Tibial nerve (tissue), 4 donors: ENCODE measurements around the gene MTRFR. TPM values are rescaled to one million over a fixed set of nuclear protein-coding genes. Genes with fewer than 3 reads are reported as not detected.

ENCODE experiments used
- DNase-seq, 2 donors: peaks; one replicate each; pipeline ENCODE4 v3.0.0-alpha.2; 2019; ENCODE audit warnings: low spot score in 2 of 2
- H3K27ac ChIP-seq, 4 donors: fragments of 200-600 bp; sonication (generic) in 3 of 4; one replicate each; pipeline ENCODE4 v1.5.1; 2017 to 2019; ENCODE audit warnings: mild to moderate bottlenecking in 1 of 4
- H3K27me3 ChIP-seq, 2 donors: fragments of 200-600 bp; sonication (generic) in 1 of 2; one replicate each; pipeline versions ENCODE4 v1.5.1 to v1.6.0; 2017 to 2019
- H3K36me3 ChIP-seq, 3 donors: fragments of 200-600 bp; sonication (generic); one replicate each; pipeline ENCODE4 v1.5.1; 2018 to 2019
- H3K4me1 ChIP-seq, 4 donors: fragments of 200-600 bp; sonication (generic) in 3 of 4; one replicate each; pipeline ENCODE4 v1.5.1; 2017 to 2019
- H3K4me3 ChIP-seq, 4 donors: fragments of 200-600 bp; sonication (generic) in 3 of 4; one replicate each; pipeline ENCODE4 v1.5.1; 2017 to 2019; ENCODE audit warnings: mild to moderate bottlenecking in 1 of 4, moderate library complexity in 1 of 4
- H3K9me3 ChIP-seq, 4 donors: fragments of 200-600 bp; sonication (generic) in 3 of 4; one replicate each; pipeline ENCODE4 v1.5.1; 2017 to 2019
- CTCF ChIP-seq, 5 experiments: fragments of 200-600 bp in 3 of 5; fragments of 450-650 bp in 2 of 5; sonication (generic) in 3 of 5; IDR thresholded peaks; one replicate each; pipeline ENCODE4 v1.5.1; 2016 to 2019; ENCODE audit warnings: antibody characterized with exemption in 5 of 5, mild to moderate bottlenecking in 3 of 5, moderate library complexity in 2 of 5
- EP300 ChIP-seq, 2 donors: sonication (generic); formaldehyde crosslinking; IDR thresholded peaks; one replicate each; pipeline ENCODE4 v1.6.1; 2017; ENCODE audit warnings: antibody characterized with exemption in 2 of 2, mild to moderate bottlenecking in 1 of 2
- POLR2A ChIP-seq, 2 donors: fragments of 450-650 bp; IDR thresholded peaks; one replicate each; pipeline ENCODE4 v1.6.1; 2017; ENCODE audit warnings: antibody characterized with exemption in 2 of 2, mild to moderate bottlenecking in 2 of 2, moderate library complexity in 2 of 2
- WGBS, 2 donors: methylation state at CpG; one replicate each; pipeline ENCODE4 v1.1.5; 2018; 5-methylcytosine and 5-hydroxymethylcytosine counted together
- total RNA-seq, 4 donors: library from RNA; depleted of rRNA; stranded (reverse); fragments of >200 nt; gene quantifications; one replicate each; pipeline ENCODE4 v1.1.0, GENCODE V29; 2016

The MTRFR gene
- total RNA-seq, 4 donors from 2014 or later = 10.0 to 13.8 (median 11.8) TPM

DNA sequence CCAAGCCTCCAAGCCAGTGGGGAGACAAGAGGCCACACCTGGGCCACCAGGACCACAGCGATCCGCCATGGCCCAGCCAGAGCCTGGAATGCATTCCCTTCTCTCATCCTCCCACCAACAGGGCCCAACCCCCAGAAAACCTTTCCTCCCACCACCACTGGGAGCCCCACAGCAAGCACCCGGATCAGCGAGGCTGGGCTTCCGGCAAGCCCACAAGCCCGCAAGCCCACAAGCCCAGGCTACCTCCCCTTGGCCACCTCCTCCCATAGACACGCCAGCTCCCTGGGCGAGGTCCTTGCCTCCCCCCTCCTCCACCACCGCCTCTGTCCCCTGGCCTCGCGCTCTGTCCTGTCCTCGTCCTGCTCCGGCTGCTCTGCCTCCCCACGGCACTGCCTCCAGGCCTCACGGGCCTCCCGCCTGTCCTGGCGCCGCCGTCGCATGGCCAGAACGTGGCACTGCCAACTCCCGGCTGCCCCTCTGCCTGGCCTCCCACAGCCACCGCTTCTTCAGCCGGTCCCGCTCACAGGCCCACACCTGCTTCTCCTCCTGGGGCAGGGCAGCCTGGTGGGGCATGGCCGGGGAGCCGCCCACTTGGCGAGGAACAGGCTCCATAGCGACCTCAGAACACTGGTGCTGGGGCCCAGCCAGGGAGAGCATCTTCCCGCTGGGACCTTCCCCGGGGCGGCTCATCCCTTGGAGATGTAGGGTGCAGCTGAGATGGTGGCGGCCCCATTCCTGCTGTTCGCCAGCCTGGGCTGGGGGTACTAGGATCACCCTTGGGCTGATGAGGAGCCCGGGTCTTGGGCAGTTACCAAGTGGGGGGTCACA is 32.8 kb downstream of the MTRFR start:
- peaks cover 0 to 36% (median 28%) of the 10 kb centered on the region in 4 donors for H3K4me1 ChIP-seq
- TF ChIP-seq POLR2A (IDR thresholded peaks at IDR 0.05) = no peak
- H3K4me3 ChIP-seq = no peak overlapping the region
- WGBS, 2 donors = 77 to 82% methylated on average over 28 to 35 of the region's 35 CpGs
- no peak for DNase-seq
- no peaks in the 10 kb centered on the region for H3K9me3 ChIP-seq
- H3K27ac ChIP-seq = no peak overlapping the region
- peaks cover 0 to 63% (median 0%) of the 10 kb centered on the region in 3 donors for H3K36me3 ChIP-seq
- no peaks in the 10 kb centered on the region for H3K27me3 ChIP-seq

DNA sequence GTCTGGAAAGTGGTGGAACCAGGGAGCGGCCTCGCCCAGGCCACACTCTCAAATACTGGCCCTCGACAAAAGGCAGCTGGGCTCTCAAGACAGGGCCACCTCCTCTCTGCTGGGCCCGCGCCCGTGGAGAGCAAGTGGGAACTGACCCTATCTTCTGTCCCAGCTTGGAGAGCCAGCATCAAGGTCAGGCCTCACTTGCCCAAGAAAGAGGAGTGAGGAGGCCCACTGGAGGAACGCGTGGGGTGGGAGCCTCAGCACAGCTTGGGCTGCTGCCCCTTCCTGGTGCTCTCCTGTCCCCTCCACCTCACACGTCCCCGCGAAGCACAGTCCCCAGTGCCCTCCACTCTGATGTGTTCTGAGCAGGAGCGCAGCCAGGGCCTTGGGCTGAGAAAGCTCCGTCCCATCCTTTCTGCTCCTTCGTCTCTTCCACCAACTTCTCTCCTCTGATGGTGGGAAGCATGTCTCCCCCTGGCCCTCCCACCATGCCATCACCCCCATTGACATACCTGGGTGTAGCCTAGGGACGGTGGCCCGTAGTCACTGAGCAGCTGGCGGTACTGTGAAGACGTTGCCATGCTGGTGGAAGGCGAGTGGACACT is 33.5 kb downstream of the MTRFR start:
- Histone ChIP-seq H3K4me1 (peaks cover 0 to 36% (median 28%) of the 10 kb centered on the region in 4 donors), H3K27ac (no peak overlapping the region), H3K4me3 (no peak overlapping the region), H3K36me3 (peaks cover 0 to 56% (median 0%) of the 10 kb centered on the region in 3 donors), H3K27me3 (no peaks in the 10 kb centered on the region), H3K9me3 (no peaks in the 10 kb centered on the region)
- no peak for DNase-seq
- TF ChIP-seq EP300 (IDR thresholded peaks at IDR 0.05) (no peak), POLR2A (IDR thresholded peaks at IDR 0.05) (no peak), CTCF (IDR thresholded peaks at IDR 0.05) (no peak)
- 88 to 89% methylated on average over 12 to 19 of the region's 19 CpGs for WGBS, 2 donors

GRCh38 chr12:123267335-123267920 is 34.2 kb downstream of the MTRFR start:
- Histone ChIP-seq H3K36me3 (peaks cover 0 to 50% (median 0%) of the 10 kb centered on the region in 3 donors), H3K4me3 (no peak overlapping the region), H3K4me1 (peaks cover 0 to 40% (median 30%) of the 10 kb centered on the region in 4 donors), H3K27ac (peak overlapping the region in 3 of 4 donors; percentile 82 to 97 (median 88)), H3K9me3 (no peaks in the 10 kb centered on the region), H3K27me3 (no peaks in the 10 kb centered on the region)
- TF ChIP-seq CTCF (IDR thresholded peaks at IDR 0.05) (no peak), EP300 (IDR thresholded peaks at IDR 0.05) (no peak), POLR2A (IDR thresholded peaks at IDR 0.05) (no peak)
- no peak for DNase-seq
- WGBS, 2 donors = 74 to 89% methylated on average over 4 to 7 of the region's 7 CpGs

DNA sequence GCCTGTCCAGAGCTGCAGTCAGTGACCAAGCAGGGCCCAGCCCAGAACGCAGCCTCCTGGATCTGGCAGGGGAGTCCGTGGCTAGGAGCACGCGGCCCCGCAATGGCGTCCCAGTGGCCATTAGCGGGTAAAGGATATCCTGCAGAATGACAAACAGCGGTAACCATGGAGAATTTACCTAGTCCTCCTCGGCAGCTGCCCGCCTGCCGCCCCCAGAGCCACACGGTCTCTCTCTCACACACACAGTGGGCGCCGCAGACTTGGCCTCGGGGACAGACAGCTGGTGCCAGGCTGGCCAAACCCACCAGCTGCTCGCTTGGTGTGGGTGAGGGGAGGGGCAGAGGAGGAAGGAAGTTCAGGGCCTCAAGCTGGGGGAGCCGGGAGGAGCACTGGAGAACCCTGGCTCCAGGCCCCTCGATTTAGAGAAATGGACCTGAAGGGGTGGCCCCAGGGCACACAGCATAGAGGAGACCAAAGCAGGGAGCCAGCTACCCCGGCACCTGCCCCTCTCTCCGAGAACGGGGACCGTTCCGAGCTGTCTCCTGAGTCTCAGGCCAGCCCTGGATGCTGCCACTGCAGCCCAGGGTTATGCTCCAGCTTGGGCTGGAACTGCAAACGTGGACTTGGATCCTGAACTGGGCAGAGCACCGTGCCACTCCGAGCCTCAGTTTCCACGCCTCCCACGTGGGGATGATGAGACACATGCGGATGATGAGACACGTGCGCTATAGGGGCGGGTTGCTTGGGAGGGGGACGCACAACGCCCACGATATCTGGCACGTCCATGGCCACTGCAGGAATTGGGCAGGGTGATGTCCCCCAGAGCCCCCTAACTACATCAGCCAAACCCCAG is 35.0 kb downstream of the MTRFR start:
- Histone ChIP-seq H3K4me3 (peak overlapping the region in 1 of 4 donors; percentile 25), H3K9me3 (no peaks in the 10 kb centered on the region), H3K4me1 (peaks cover 0 to 46% (median 30%) of the 10 kb centered on the region in 4 donors), H3K36me3 (peaks cover 0 to 42% (median 0%) of the 10 kb centered on the region in 3 donors), H3K27me3 (no peaks in the 10 kb centered on the region), H3K27ac (peak overlapping the region; percentile 78 to 97 (median 85))
- TF ChIP-seq POLR2A (IDR thresholded peaks at IDR 0.05) = no peak
- no peak for TF ChIP-seq EP300 (IDR thresholded peaks at IDR 0.05)
- no peak for TF ChIP-seq CTCF (IDR thresholded peaks at IDR 0.05)
- 39 to 40% methylated on average over 24 to 31 of the region's 36 CpGs for WGBS, 2 donors
- no peak for DNase-seq

DNA sequence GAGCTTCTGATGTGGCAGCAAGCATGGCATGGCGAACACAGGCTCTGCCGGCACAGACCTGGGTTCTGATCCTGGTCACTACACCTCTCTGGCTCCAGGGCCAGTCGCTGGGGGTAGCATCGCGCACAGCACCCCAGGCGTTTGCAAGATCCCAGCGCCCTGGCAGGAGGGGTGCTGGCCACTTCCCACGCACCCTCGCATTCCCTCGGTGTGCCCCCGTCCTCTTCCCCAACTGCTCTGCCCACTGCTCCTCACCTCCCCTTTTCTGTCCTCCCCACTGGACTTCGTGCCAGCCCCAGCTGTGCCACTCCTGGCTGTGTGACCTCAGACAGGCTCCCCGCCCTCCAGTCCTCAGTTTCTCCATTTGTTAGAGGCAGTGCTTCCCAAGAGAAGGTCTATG is 35.6 kb downstream of the MTRFR start:
- Histone ChIP-seq H3K9me3 (no peaks in the 10 kb centered on the region), H3K27me3 (no peaks in the 10 kb centered on the region), H3K4me3 (peak overlapping the region in 2 of 4 donors; percentile 78), H3K4me1 (peaks cover 0 to 46% (median 30%) of the 10 kb centered on the region in 4 donors), H3K36me3 (peaks cover 0 to 35% (median 0%) of the 10 kb centered on the region in 3 donors), H3K27ac (peak overlapping the region; percentile 78 to 97 (median 85))
- no peak for DNase-seq
- 39 to 48% methylated on average over 13 of the region's 13 CpGs for WGBS, 2 donors
- no peak for TF ChIP-seq CTCF (IDR thresholded peaks at IDR 0.05)
- TF ChIP-seq EP300 (IDR thresholded peaks at IDR 0.05) = no peak
- no peak for TF ChIP-seq POLR2A (IDR thresholded peaks at IDR 0.05)
